DMS79 (cell line): Measurements from ENCODE around the gene JMJD8.
A peak's percentile ranks its signal among the peaks of the same experiment; 100 is the strongest.

Experiments
- DNase-seq: peaks from one replicate; lab custom pipeline; 2025; lab: John Stamatoyannopoulos, UW

Gene JMJD8

DNA sequence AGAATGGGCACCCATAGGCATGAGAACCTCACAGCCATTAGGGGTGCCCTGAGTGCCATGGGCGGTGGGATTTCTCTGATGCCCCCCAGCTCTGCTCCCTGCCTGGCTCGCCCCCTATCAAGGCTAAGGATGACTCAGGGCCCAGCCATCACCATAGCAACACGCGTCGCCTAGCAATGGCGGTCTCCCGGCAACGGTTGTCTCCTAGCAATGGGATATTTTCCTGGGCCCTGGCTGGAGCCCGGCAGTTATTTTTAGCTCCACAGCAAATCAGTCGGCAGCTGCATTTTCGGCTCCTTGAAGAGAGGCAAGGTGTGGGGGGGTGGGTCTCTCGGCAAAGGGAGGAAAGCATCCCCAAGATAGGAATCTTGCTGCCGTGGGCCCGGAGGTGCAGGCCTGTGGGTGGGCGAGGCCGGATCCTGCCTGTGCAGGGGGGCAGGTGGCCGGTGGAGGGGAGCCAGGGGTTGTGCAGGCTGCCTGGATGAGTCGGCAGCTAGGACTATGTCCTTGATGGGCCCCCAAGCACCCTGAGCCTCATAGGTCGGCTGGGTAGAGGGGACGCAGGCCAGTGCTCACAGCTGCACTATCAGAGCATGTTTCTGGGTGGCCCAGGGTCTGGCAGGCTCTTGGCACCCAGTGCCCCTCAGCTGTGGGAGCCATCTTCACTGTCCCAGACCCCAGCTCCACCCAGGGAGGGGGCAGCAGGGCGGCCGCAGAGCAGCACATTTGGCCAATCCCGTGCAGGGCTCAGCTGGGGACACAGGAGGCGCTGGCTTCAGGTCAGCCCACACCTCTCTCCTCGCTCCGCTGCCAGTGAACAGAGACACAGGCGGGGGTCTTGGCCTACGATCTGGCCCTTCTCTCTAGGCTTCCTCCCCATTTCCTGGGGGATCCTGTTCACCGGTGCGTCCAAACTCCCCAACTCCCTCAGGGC is 25.7 kb upstream of the JMJD8 start:
- DNase-seq: peak; percentile 86

DNA sequence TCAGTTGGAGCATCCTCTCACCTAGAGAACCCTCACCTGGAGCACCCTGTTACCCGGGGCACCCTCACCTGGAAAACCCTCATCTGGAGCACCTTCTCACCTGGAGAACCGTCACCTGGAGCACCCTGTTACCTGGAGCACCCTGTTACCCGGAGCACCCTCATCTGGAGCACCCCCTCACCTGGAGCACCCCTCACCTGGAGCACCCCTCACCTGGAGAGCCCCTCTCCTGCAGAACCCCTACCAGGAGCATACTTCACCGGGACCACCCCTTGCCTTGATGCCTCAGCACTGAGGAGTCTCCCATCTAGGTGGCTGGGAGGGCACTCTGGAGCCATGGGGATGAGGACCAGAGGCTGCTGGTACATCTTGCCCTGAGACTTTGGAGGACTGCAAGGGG is 24.8 kb upstream of the JMJD8 start:
- DNase-seq: no peak

DNA sequence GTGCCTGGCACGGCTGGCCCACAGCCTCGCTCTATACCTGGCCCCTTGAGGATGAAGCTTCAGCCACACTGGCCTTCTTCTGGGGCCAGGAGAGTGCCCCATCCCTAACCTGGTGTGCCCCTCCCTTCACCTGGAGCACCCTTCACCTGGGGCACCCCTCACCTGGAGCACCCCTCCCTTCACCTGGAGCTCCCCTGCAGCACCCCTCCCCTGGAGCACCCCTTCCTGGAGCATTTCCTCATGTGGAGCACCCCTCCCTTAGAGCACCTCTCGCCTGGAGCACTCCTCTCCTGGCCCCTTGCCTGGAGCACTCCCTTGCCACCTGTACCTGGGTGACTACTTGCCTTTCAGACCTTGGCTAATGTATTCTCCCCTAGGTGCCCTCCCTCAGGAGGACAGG is 23.9 kb upstream of the JMJD8 start:
- DNase-seq: no peak

GRCh38 chr16:707062-707538 is 23.0 kb upstream of the JMJD8 start:
- no peak for DNase-seq

- peak; percentile 18 for DNase-seq
These were observed 22.3 kb upstream of the JMJD8 start for GRCh38 chr16:706189-707061.

DNA sequence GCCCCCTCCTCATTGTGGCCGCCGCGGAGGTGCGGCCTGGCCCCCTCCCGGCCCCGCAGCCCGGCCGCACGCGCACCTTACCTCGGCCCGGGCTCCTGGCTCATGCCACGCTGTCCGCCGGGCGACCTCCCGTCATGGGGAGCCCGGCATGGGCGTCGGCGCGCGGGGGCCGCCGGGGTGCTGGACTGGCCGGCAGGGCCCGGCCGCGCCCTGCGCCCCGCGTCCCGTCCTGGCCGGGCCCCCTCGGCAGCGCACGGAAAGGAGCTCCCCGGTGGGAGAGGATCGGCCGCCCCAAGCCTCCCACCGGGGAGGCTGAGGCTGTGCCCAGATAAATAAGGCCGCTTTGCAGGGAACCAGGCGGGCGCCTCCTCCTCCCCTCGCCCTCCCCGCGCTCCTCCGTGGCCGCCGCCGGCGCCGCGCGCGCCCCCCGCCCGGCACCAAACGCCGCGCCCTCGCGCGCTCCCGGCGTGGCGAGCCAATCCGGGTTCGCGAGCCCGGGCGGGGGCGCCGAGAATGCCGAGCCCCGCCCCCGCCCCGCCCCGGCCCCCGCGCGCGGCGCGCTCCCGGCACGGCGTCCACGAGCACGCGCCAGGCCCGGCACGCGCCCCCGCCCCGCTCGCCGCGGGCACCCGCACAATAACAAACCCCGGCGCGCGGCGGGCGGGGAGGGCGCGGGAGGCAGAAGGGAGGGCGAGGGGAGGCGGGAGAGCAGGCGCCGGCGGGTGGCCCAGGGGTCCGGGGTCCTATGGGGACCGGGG is 21.5 kb upstream of the JMJD8 start, which contains the start of gene FBXL16:
FBXL16 (minus strand) TSS at position 371 of the 758 bp plus-strand sequence. CDS start 8,396 bp downstream, outside the sequence.
- peak; percentile 25 for DNase-seq

GRCh38 chr16:704552-705380 is 20.6 kb upstream of the JMJD8 start:
- no peak for DNase-seq

DNA sequence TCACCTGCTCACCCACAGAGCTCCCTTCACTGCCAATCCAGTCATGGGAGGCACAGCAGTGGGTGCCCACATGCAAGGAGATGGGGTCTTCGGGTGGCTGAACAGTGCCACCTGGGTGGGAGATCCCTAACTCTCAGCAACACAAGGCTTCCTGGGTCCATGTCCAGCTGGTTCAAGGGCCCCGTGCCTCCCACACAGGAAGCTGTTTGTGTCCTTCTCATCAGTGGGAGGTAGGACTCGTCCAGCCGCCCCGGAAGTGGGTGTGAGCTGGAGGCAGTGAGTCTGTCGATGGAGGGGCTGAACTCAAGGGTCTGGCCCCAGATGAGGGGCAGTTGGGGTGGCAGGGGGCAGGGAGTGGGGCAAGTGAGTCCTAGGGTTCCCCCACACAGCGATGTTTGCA is 19.9 kb upstream of the JMJD8 start:
- DNase-seq: no peak

GRCh38 chr16:703406-703805 is 19.3 kb upstream of the JMJD8 start:
- DNase-seq: no peak

GRCh38 chr16:702341-702740 is 18.2 kb upstream of the JMJD8 start:
- DNase-seq: no peak

DNA sequence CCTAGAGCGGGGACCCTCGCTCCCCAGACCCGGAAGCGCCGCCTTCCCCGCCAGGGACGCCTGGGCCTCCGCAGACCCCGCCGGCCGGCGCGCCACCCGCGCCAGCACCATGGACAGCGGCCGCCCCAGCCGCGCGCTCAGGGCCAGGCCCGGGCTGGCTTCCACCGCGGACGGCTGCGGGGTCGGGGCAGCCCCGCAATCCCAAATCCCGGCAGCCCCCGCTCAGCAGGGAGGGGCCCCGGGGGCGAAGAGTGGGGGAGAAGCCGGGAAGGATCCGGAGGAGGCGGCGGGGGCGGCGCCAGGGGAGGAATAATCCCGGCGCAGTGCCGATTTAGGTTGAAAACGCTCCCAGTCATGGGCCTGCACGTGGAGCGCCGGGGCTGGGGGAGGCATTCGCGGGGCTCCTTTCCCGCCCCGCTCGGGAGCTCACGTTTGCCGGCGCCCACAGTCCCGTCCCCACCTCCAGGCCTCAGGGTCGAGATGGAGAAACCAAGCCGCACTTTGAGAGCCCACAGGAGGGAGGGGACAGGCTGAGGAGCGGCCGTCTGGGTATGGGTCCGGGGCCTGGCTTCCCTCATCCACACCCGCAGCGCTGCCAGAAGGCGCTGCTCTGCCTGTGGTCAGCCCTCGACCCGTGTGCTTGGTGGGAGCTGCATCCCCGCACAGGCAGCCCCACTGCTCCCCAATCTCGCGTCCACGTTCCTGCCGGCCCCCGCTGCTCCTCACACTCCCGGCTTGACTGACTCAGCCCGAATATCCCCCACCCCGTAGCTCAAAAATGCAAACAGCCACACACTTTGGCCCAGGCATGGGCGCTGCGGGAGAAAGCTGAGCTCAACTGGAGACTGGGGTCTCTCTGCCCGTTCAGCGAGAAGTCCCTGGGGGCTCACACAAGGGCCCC is 16.8 kb upstream of the JMJD8 start:
- no peak for DNase-seq

GRCh38 chr16:698911-699671 is 15.0 kb upstream of the JMJD8 start:
- DNase-seq: no peak

DNA sequence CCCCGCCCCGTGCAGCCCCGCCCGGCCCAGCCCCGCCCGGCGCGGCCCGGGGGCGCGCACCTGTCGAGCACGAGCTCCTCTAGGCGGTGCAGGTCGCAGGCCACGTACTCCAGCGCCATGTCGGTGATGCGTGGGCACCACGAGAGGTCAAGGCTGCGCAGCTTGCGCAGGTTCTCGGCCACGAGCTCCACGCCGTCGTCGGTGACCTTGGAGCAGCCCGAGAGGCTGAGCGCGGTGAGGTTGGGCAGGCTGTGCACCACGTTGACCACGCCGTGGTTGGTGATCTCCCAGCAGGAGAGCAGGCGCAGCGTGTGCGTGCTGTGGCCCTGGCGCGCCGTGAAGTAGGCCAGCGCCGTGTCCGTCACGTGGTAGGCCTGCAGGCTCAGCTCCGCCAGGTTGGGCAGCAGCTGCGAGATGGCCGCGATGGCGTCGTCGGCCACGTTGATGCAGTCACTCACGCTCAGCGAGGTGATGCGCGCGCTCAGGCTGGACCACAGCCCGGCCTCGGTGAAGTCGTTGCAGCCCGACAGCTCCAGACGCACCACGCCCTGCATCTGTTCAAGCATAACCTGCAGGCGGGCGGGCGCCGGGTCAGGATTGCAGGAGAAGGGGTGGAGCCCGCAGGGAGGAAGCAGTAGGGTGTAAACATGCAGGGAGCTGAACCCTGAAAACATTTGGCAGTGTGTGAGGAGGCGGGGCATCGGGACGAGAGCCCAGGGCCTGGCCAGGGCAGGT is 11.4 kb upstream of the JMJD8 start:
- peak; percentile 94 for DNase-seq

DNA sequence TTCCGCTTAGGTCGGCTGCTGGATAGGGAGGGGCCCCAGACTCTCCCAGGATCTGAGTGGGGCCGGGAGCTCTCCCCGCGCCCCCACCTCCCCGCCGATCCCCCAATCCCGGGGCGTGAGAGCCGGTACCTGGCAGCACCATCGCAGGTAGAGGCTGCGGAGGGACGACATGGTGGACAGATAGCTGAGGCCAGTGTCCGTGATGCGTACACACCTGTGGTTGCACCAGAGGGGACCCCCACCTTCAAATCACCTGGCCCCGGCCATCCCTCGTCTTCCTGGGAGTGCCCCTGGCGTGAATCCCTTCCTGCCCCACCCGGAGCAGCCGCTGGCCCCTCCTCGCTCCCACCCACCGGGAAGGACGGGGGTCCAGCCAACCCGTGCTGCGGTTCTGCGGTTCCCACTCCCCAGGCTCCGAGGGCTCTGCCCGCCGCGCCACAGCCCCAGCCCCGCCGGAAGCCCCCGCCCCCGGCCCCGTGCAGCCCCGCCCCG is 10.8 kb upstream of the JMJD8 start:
- no peak for DNase-seq

- DNase-seq: no peak
These were observed 10.2 kb upstream of the JMJD8 start for GRCh38 chr16:694187-694862.

GRCh38 chr16:693766-694165 is 9.6 kb upstream of the JMJD8 start:
- DNase-seq: no peak

- no peak for DNase-seq
These were observed 9.2 kb upstream of the JMJD8 start for GRCh38 chr16:693364-693763.
